HT1080 (cell line): ENCODE measurements around the gene UGT8. TPM values are rescaled to one million over a fixed set of nuclear protein-coding genes. Genes with fewer than 3 reads are reported as not detected.
"Not testable (repeated sequence)": the region's sequence is repeated elsewhere in the genome, so short reads cannot be mapped to it uniquely, and the experiment has no call there.

ENCODE experiments used
- DNase-seq: peaks from one replicate; pipeline ENCODE4 v3.0.0-alpha.2; 2015; ENCODE audit warnings: low read depth
- total RNA-seq: library from RNA; depleted of rRNA; stranded (reverse); fragments of >200 nt; shearing (Covaris generic); gene quantifications from 2 replicates; pipeline ENCODE4 v1.2.3, GENCODE V29; 2014

Gene UGT8
- total RNA-seq, 1 experiment from 2014 or later: not detected

DNA sequence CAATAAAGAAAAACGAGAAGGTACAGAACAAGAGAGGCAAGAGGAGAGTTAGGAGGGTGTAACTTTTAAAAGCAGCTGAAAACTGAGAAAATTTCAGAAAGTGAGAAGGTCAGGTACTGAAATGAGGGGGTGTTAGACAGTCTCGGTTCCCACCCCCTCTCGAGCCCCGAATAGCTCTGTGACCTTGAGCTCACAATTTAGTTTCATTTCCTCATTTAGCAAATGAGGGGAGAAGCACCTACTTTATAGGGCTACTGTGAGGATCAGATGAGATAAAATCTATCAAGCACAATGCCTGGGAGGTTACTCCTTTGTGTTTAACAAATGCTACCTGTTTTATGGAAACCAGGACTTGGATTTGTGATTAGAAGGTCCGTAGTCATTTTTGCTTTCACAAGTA is 4.9 kb downstream of the UGT8 start:
- DNase-seq: no peak

- no peak for DNase-seq
Observed at GRCh38 chr4:114606245-114606644, 7.6 kb downstream of the UGT8 start.

GRCh38 chr4:114607056-114607455 is 8.4 kb downstream of the UGT8 start:
- DNase-seq: no peak

- no peak for DNase-seq
Observed at GRCh38 chr4:114613560-114613959, 15.0 kb downstream of the UGT8 start.

DNA sequence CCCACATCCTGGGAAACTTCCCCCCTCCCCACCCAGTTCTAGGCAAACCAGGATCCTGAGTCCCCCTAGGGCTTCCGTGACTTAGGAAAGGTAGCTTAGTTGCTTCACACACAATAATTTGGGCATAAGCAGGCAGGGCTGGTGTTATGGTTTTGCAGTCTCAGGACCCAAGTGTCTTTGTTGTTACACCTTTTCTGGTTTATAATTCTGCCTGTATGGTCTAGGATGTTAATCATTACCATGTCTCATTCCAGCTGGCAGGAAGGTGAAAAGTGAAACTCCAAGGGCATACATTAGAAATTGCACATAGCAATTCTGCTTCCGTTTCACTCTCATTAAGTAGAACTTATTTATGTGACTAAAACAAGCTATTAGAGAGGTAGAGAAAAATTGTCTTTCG is 16.8 kb downstream of the UGT8 start:
- no peak for DNase-seq

DNA sequence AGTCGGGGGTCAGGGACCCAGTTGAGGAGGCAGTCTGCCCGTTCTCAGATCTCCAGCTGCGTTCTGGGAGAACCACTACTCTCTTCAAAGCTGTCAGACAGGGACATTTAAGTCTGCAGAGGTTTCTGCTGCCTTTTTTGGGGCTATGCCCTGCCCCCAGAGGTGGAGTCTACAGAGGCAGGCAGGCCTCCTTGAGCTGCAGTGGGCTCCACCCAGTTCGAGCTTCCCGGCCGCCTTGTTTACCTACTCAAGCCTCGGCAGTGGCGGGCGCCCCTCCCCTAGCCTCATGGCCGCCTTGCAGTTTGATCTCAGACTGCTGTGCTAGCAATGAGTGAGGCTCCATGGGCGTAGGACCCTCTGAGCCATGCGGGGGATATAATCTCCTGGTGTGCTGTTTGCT is 17.4 kb downstream of the UGT8 start:
- DNase-seq: not testable (repeated sequence)

DNA sequence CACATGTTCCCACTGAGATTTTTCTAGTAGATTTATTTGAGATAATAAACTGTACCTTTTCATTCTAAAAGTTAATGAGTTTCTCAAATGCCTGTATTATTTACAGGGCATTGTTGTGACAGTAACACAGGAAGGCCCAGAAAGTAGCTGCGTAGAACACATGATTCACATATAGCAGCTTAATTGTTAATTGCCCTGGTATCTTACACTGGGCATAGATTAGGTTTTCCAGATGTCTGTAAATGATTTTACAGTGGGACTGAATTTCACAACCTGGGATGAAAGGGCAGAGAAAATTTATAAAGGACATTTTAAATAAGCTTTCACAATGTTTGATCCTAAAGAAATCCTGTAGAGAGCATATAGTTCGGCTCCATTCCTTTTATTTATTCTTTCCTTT is 27.6 kb downstream of the UGT8 start:
- no peak for DNase-seq

DNA sequence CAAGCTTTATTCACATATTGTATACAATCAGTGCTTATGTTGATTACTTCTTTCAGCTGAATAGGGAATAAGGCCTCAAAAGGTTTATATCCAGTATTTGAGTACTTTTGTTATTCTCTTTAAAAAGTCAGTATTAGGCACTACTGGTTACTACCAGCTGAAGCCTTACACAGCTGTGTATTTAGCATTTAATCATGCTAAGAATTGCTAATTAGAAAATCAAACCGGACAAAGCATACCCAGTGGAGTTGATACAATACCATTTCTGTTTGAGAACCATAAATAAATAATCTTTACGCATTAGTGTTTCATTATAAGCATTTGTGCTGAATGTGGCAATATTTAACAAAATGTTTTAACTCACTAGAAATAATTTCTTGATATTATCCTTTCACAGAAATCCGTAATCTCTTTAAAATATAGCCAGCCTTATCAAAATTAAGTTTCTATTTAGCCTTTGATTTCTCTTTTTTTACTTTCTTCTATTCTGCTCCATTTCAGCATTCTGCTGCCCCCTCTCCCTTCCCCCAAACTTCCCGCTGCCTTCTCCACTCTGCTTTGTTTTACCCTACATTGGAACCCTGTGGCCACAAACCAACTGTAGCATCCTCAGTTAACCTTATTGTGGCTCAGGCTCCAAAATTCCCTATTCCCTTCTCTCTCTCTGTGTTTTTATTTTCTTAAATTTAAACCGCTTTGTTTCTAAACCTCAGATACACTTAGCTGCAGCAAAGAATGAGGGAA is 37.8 kb downstream of the UGT8 start:
- DNase-seq: no peak

- DNase-seq: no peak
Observed at GRCh38 chr4:114642173-114642780, 43.7 kb downstream of the UGT8 start.

GRCh38 chr4:114649908-114650307 is 51.3 kb downstream of the UGT8 start:
- DNase-seq: no peak

- DNase-seq: no peak
Observed at GRCh38 chr4:114653675-114654074, 55.1 kb downstream of the UGT8 start.

GRCh38 chr4:114654592-114654991 is 56.0 kb downstream of the UGT8 start:
- DNase-seq: no peak

DNA sequence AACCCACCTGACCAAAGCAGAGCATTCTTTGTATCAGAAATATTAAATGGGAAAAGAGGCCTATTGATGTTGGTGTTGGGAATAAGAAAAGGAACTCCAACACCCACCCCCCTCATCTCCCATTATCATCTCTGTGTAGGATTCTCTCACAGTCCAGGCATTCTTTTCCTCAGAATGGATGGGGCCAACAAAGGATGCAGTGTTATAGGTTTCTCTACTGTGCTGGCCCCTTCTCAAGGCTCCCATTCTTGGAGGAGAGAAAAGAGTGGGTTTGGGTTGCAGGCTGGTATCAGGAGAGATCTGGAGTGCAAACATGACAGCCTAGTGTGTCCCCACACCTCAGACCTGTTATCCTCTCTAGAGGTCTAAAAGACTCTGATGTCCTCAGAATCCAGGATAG is 59.6 kb downstream of the UGT8 start:
- no peak for DNase-seq

GRCh38 chr4:114658776-114659175 is 60.2 kb downstream of the UGT8 start:
- no peak for DNase-seq

GRCh38 chr4:114659386-114660008 is 60.9 kb downstream of the UGT8 start:
- peak; percentile 61 for DNase-seq

GRCh38 chr4:114663083-114663482 is 64.5 kb downstream of the UGT8 start:
- DNase-seq: no peak

DNA sequence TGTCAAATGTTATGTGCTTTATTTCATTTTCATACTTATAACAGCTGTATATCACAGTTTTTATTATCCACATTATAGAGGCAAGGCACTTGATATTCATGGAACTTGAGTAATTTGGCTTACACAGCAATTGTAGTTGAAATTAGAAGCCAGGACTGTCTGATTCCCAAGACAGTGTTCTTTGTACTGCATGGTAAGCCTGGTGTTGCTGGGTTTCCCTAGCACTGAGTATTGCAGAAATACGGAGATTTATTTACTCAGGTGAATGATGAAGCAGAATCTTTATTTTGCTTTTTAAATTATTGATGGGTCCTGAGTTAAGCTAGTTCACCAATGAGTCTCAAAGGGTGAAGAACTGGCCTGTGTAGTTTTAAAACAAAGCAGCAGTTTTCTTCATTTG is 70.0 kb downstream of the UGT8 start:
- DNase-seq: no peak

- not testable (repeated sequence) for DNase-seq
Observed at GRCh38 chr4:114670733-114671132, 72.1 kb downstream of the UGT8 start.

GRCh38 chr4:114673306-114673705 is 74.7 kb downstream of the UGT8 start:
- DNase-seq: no peak

DNA sequence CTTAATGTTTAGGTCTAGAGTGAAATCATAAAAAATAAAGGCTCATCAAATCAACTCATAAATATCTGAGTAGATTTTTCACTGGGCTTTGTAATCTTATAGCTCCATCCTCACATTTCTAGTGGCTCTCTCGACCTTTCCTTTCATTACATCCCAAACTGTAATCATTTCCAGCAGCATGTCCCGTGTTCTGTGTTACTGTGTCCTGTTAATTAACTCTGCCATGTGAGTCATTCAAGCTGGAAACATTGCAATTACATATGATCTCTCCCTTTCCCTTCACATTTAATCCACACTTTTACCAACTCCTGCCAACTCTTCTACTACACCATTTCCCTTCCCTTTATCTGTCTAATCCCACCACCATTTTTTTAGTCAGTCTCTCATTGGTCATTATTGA is 75.5 kb downstream of the UGT8 start:
- DNase-seq: no peak

GRCh38 chr4:114677346-114677979 is 78.9 kb downstream of the UGT8 start:
- no peak for DNase-seq

DNA sequence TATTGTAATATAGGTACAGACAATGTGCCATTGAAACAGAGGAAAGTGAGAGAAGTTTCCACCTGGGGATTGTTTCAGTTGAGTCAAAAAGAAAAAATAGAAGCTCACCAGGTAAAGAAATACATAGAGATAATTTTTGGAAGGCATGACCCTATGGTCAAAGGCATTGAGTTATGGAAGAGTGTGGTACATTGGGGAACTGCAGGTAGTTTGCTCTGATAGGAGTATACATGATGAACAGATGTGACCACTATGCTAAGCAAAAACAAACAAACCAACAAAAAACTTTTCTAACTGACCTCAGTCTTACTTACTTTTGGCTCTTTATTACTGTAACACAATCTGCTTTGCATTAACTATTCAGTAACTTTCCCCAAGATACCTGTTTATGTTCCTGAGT is 85.9 kb downstream of the UGT8 start:
- DNase-seq: no peak
